Measurements from ENCODE around the gene KRT14. TPM values are rescaled to one million over a fixed set of nuclear protein-coding genes. Genes with fewer than 3 reads are reported as not detected.

Gene KRT14
- total and polyA plus RNA-seq, 2 experiments from 2014 or later: not detected

GRCh38 chr17:41544935-41545334 is 41.8 kb downstream of the KRT14 start:
- Mint-ChIP-seq H3K27me3 (ENCODE audit: insufficient read depth, low read depth, poor library complexity) (peaks cover 24% of the 10 kb centered on the region), H3K27ac (no peak overlapping the region), H3K4me1 (peaks cover 33% of the 10 kb centered on the region), H3K36me3 (ENCODE audit: low read depth) (no peaks in the 10 kb centered on the region), H3K9me3 (peaks cover 7% of the 10 kb centered on the region), H3K4me3 (no peak overlapping the region)
- Histone ChIP-seq H3K36me3 (ENCODE audit: insufficient read depth) (no peaks in the 10 kb centered on the region), H3K27me3 (ENCODE audit: insufficient read depth) (no peaks in the 10 kb centered on the region), H3K27ac (ENCODE audit: low read depth) (no peak overlapping the region), H3K9me2 (ENCODE audit: insufficient read depth) (no peaks in the 10 kb centered on the region), H3K79me2 (replicated peaks; ENCODE audit: insufficient read depth) (no peaks in the 10 kb centered on the region), H3F3A (replicated peaks; ENCODE audit: low read depth) (no peaks in the 10 kb centered on the region), H3K4me1 (ENCODE audit: insufficient read depth) (peaks cover 16% of the 10 kb centered on the region), H3K4me3 (no peak overlapping the region), H2AFZ (peak overlapping the region; percentile 89), H3K4me2 (0 out of 2 replicates have a peak overlapping the region, but pooled peaks have one; percentile 26), H4K20me1 (replicated peaks; ENCODE audit: insufficient read depth) (no peaks in the 10 kb centered on the region)
- DNase-seq (ENCODE audit: low spot score): no peak
- no peak for ATAC-seq
- TF ChIP-seq NANOG (IDR thresholded peaks at IDR 0.05; ENCODE audit: borderline replicate concordance) (no peak), CREB1 (CRISPR knock-in tag; IDR thresholded peaks at IDR 0.05; ENCODE audit: low read depth) (no peak), STAT1 (IDR thresholded peaks at IDR 0.05; ENCODE audit: unreplicated experiment) (no peak), JUNB (IDR thresholded peaks at IDR 0.05; ENCODE audit: unreplicated experiment) (no peak), ZNF331 (CRISPR knock-in tag; IDR thresholded peaks at IDR 0.05; ENCODE audit: low read depth) (no peak), EZH2 (IDR thresholded peaks at IDR 0.05; ENCODE audit: low read depth, unreplicated experiment) (no peak), EZH2phosphoT487 (IDR thresholded peaks at IDR 0.05; ENCODE audit: unreplicated experiment) (no peak), ZNF114 (CRISPR knock-in tag; IDR thresholded peaks at IDR 0.05) (no peak), POLR2AphosphoS5 (IDR thresholded peaks at IDR 0.05; ENCODE audit: low read depth) (no peak), ETS1 (IDR thresholded peaks at IDR 0.05) (no peak), CTCF (conservative IDR thresholded peaks at IDR 0.05; ENCODE audit: low read depth in 2 of 2) (no peak), ZNF462 (CRISPR knock-in tag; IDR thresholded peaks at IDR 0.05) (no peak)
- TF ChIP-seq, protein P1, sequence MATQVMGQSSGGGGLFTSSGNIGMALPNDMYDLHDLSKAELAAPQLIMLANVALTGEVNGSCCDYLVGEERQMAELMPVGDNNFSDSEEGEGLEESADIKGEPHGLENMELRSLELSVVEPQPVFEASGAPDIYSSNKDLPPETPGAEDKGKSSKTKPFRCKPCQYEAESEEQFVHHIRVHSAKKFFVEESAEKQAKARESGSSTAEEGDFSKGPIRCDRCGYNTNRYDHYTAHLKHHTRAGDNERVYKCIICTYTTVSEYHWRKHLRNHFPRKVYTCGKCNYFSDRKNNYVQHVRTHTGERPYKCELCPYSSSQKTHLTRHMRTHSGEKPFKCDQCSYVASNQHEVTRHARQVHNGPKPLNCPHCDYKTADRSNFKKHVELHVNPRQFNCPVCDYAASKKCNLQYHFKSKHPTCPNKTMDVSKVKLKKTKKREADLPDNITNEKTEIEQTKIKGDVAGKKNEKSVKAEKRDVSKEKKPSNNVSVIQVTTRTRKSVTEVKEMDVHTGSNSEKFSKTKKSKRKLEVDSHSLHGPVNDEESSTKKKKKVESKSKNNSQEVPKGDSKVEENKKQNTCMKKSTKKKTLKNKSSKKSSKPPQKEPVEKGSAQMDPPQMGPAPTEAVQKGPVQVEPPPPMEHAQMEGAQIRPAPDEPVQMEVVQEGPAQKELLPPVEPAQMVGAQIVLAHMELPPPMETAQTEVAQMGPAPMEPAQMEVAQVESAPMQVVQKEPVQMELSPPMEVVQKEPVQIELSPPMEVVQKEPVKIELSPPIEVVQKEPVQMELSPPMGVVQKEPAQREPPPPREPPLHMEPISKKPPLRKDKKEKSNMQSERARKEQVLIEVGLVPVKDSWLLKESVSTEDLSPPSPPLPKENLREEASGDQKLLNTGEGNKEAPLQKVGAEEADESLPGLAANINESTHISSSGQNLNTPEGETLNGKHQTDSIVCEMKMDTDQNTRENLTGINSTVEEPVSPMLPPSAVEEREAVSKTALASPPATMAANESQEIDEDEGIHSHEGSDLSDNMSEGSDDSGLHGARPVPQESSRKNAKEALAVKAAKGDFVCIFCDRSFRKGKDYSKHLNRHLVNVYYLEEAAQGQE (IDR thresholded peaks at IDR 0.05; ENCODE audit: unreplicated experiment): no peak
